ENCODE results near the gene LAMTOR3. TPM values are rescaled to one million over a fixed set of nuclear protein-coding genes. Genes with fewer than 3 reads are reported as not detected.

Gene LAMTOR3
- polyA plus RNA-seq, 1 of the 3 experiments (the other 2 are of a cell fraction): 20.8 TPM

GRCh38 chr4:99847362-99847976, 46.8 kb downstream of the LAMTOR3 start:
- Histone ChIP-seq H3K36me3 (replicated peaks in 1 of 2; ENCODE audit: control insufficient read depth in 1 of 2, insufficient read depth in 2 of 2, low read length in 1 of 2) (no peaks in the 10 kb centered on the region), H3K9ac (no peak overlapping the region), H3K4me1 (ENCODE audit: control insufficient read depth in 1 of 2, insufficient read depth in 2 of 2, low read depth in 1 of 2, low read length in 1 of 2) (peaks cover 0 to 15% of the 10 kb centered on the region in 2 experiments; a peak in 2 of 4 replicates), H3K27me3 (ENCODE audit: insufficient read depth) (no peaks in the 10 kb centered on the region), H3K9me2 (no peaks in the 10 kb centered on the region), H3K4me2 (no peak overlapping the region), H3K9me3 (no peaks in the 10 kb centered on the region), H2AFZ (ENCODE audit: low read depth) (no peak overlapping the region), H3K27ac (ENCODE audit: low read depth in 2 of 2, low read length in 1 of 2) (no peak overlapping the region; a peak in 1 of 4 replicates), H3K79me2 (ENCODE audit: insufficient read depth) (no peaks in the 10 kb centered on the region), H3F3A (replicated peaks; ENCODE audit: insufficient read depth) (no peaks in the 10 kb centered on the region), H4K20me1 (ENCODE audit: insufficient read depth) (no peaks in the 10 kb centered on the region), H3K4me3 (ENCODE audit: low read depth in 2 of 2, low read length in 1 of 2) (no peak overlapping the region)
- CTCF ChIA-PET: interaction anchor here (0.7 to 2.3 kb wide), 4 partner anchors 37 to 1089 kb away, joined by 3 to 5 read pairs (median 3); no protein-coding TSS in a partner anchor
- TF ChIP-seq RCOR1 (IDR thresholded peaks at IDR 0.05; ENCODE audit: low read length) (no peak), SIN3A (IDR thresholded peaks at IDR 0.05; ENCODE audit: borderline replicate concordance, low read depth, low read length) (no peak), SMC3 (IDR thresholded peaks at IDR 0.05; ENCODE audit: low read depth, low read length) (no peak), USF1 (IDR thresholded peaks at IDR 0.05; ENCODE audit: borderline replicate concordance, low read depth) (no peak)
- WGBS (ENCODE audit: low lambda C conversion rate): 80% methylated on average over 10 of the region's 10 CpGs
- POLR2A ChIA-PET: no interaction called here
- no peak for DNase-seq

GRCh38 chr4:99846891-99847290, 47.3 kb downstream of the LAMTOR3 start:
- peaks cover 0 to 15% of the 10 kb centered on the region in 2 experiments; a peak in 2 of 4 replicates for H3K4me1 ChIP-seq (ENCODE audit: control insufficient read depth in 1 of 2, insufficient read depth in 2 of 2, low read depth in 1 of 2, low read length in 1 of 2)
- CTCF ChIA-PET: interaction anchor here (0.7 to 2.3 kb wide), 3 partner anchors 38 to 98 kb away, joined by 3 to 5 read pairs (median 3); no protein-coding TSS in a partner anchor
- no peak overlapping the region for H3K9ac ChIP-seq
- H2AFZ ChIP-seq (ENCODE audit: low read depth): no peak overlapping the region
- TF ChIP-seq MXI1 (IDR thresholded peaks at IDR 0.05; ENCODE audit: low read depth, low read length) (no peak), RAD21 (IDR thresholded peaks at IDR 0.05; ENCODE audit: low read length) (0 out of 2 replicates have a peak, but pooled peaks have one; percentile 19), TAF1 (IDR thresholded peaks at IDR 0.05; ENCODE audit: borderline replicate concordance, low read depth, low read length) (no peak), GATA2 (CRISPR knock-in tag; IDR thresholded peaks at IDR 0.05) (peak; percentile 82), EP300 (IDR thresholded peaks at IDR 0.05; ENCODE audit: borderline replicate concordance in 1 of 2, low read depth in 1 of 2, low read length in 1 of 2) (peak in 1 of 2 experiments; percentile 60; a peak in 2 of 4 replicates), CHD2 (IDR thresholded peaks at IDR 0.05; ENCODE audit: low read length, partially characterized antibody) (peak; percentile 22), GABPA (IDR thresholded peaks at IDR 0.05; ENCODE audit: low read depth) (no peak), POLR2AphosphoS5 (IDR thresholded peaks at IDR 0.05; ENCODE audit: low read depth, low read length) (no peak)
- TF ChIP-seq, protein P1, sequence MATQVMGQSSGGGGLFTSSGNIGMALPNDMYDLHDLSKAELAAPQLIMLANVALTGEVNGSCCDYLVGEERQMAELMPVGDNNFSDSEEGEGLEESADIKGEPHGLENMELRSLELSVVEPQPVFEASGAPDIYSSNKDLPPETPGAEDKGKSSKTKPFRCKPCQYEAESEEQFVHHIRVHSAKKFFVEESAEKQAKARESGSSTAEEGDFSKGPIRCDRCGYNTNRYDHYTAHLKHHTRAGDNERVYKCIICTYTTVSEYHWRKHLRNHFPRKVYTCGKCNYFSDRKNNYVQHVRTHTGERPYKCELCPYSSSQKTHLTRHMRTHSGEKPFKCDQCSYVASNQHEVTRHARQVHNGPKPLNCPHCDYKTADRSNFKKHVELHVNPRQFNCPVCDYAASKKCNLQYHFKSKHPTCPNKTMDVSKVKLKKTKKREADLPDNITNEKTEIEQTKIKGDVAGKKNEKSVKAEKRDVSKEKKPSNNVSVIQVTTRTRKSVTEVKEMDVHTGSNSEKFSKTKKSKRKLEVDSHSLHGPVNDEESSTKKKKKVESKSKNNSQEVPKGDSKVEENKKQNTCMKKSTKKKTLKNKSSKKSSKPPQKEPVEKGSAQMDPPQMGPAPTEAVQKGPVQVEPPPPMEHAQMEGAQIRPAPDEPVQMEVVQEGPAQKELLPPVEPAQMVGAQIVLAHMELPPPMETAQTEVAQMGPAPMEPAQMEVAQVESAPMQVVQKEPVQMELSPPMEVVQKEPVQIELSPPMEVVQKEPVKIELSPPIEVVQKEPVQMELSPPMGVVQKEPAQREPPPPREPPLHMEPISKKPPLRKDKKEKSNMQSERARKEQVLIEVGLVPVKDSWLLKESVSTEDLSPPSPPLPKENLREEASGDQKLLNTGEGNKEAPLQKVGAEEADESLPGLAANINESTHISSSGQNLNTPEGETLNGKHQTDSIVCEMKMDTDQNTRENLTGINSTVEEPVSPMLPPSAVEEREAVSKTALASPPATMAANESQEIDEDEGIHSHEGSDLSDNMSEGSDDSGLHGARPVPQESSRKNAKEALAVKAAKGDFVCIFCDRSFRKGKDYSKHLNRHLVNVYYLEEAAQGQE (IDR thresholded peaks at IDR 0.05; ENCODE audit: low read depth, low read length): no peak
- no peak overlapping the region; a peak in 1 of 4 replicates for H3K27ac ChIP-seq (ENCODE audit: low read depth in 2 of 2, low read length in 1 of 2)
- no peaks in the 10 kb centered on the region for H3F3A ChIP-seq (replicated peaks; ENCODE audit: insufficient read depth)
- no peaks in the 10 kb centered on the region for H4K20me1 ChIP-seq (ENCODE audit: insufficient read depth)
- H3K9me2 ChIP-seq: no peaks in the 10 kb centered on the region
- no peaks in the 10 kb centered on the region for H3K79me2 ChIP-seq (ENCODE audit: insufficient read depth)
- WGBS (ENCODE audit: low lambda C conversion rate): 24% methylated on average over 1 of the region's 1 CpG
- no peak for DNase-seq
- H3K9me3 ChIP-seq: no peaks in the 10 kb centered on the region
- no peak overlapping the region for H3K4me3 ChIP-seq (ENCODE audit: low read depth in 2 of 2, low read length in 1 of 2)
- POLR2A ChIA-PET: no interaction called here
- no peaks in the 10 kb centered on the region for H3K36me3 ChIP-seq (replicated peaks in 1 of 2; ENCODE audit: control insufficient read depth in 1 of 2, insufficient read depth in 2 of 2, low read length in 1 of 2)
- no peaks in the 10 kb centered on the region for H3K27me3 ChIP-seq (ENCODE audit: insufficient read depth)
- H3K4me2 ChIP-seq: no peak overlapping the region

All from SK-N-SH (cell line).